Measurements from ENCODE around the gene APBA2. TPM values are rescaled to one million over a fixed set of nuclear protein-coding genes. Genes with fewer than 3 reads are reported as not detected.

APBA2 gene
- total RNA-seq, 4 donors from 2014 or later: 1.1 to 2.4 (median 1.3) TPM

GRCh38 chr15:28888900-28889299, 3.1 kb downstream of the APBA2 start:
- TF ChIP-seq CTCF (IDR thresholded peaks at IDR 0.05; ENCODE audit: low read depth): no peak

GRCh38 chr15:28889346-28889745, 3.6 kb downstream of the APBA2 start:
- no peak for TF ChIP-seq CTCF (IDR thresholded peaks at IDR 0.05; ENCODE audit: low read depth)

GRCh38 chr15:28890711-28891495, 5.1 kb downstream of the APBA2 start:
- no peak for TF ChIP-seq CTCF (IDR thresholded peaks at IDR 0.05; ENCODE audit: low read depth)

- no peak for TF ChIP-seq CTCF (IDR thresholded peaks at IDR 0.05; ENCODE audit: low read depth)
Measured at GRCh38 chr15:28891588-28891987, 5.8 kb downstream of the APBA2 start.

GRCh38 chr15:28892789-28893610, 7.2 kb downstream of the APBA2 start:
- no peak for TF ChIP-seq CTCF (IDR thresholded peaks at IDR 0.05; ENCODE audit: low read depth)

- no peak for TF ChIP-seq CTCF (IDR thresholded peaks at IDR 0.05; ENCODE audit: low read depth)
Measured at GRCh38 chr15:28894631-28895030, 8.9 kb downstream of the APBA2 start.

GRCh38 chr15:28895146-28895545, 9.4 kb downstream of the APBA2 start:
- no peak for TF ChIP-seq CTCF (IDR thresholded peaks at IDR 0.05; ENCODE audit: low read depth)

All from subcutaneous adipose tissue (tissue), 4 donors.